ENCODE results near the gene SLC43A2.

GRCh38 chr17:1519678-1520077 lies 109.0 kb downstream of the SLC43A2 start:
- TF ChIP-seq EP300 (IDR thresholded peaks at IDR 0.05): no peak
- TF ChIP-seq CTCF (IDR thresholded peaks at IDR 0.05): no peak
- no peak for TF ChIP-seq POLR2A (IDR thresholded peaks at IDR 0.05)

Data from upper lobe of left lung (tissue), 4 donors.